ENCODE results near the gene LTF.

LTF gene

DNA sequence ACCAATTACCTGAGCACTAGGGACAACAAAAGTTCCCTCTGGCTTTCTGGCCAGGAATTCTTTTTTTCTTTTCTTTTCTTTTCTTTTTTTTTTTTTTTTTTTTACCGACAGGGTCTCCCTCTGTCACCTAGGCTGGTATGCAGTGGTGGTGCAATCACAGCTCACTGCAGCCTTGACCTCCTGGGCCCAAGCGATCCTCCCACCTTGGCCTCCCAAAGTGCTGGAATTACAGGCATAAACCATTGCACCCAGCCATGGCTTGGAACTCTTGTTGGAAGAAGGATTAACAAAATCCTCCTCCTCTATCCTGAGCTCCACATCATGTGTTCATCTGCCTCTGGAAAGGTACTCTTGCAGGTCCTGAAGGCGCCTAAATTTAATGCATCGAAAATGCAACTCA, 2.9 kb upstream of the LTF start:
- no peak for DNase-seq

DNA sequence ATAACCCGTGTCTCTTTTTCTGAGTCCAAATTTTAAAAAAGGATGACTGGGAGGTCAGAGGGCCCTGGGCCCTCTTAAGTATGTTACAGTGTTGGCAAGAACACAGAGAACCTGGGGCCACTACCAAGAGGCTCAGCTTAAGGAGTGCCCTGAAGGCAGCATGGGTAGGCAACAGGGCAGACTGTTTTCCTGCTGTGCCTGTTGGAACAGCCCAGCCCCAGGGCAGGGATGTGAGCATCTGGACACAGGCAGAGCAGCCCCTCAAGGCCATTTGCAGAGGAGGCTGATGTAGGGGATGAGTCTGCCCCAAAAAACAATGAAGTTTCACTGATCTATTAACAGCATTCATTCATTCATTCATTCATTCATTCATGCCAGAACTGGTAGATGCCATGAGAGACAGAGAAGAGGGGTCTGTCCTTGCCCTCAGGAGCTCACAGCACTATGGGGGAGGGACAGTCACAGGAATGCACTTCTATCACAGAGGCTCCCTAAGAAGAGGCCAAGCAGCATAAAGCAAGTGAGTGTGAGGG, 2.2 kb upstream of the LTF start:
- DNase-seq, result no peak

DNA sequence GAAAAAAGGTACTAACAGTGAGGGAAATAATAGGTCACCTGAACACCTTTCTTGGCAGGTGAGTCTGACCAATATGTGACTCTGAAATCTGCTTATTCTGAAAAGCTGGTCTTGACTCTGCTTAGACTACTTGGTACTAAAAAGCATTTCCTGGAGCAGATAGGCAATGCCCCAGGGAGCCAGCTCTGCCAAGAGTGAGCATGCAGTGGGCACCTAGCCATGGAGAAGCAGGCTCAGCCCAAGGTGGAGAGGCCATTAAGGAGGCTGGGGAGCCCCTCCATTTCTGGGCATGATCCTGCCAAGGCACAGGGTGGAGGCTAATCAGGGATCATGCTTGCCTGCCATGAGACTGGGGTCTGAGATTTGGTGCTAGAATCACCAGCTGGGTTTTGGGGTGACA, 1.6 kb upstream of the LTF start:
- no peak for DNase-seq

DNA sequence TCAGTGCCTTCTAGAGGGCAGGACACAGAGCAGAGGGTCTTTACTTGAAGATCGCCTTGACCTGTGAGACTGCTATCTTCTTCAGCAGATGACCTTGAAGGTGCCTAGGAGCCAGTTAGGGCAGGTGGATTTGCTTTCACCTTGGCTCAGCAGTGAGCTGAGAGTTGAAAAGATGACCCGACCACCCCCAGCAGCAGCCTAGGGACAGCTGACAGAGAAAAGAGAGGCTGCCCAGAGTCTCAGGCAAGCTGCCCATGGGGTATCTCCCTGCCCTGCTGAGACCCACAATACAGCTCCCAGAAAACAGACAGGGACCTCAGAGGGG, 453 bp upstream of the LTF start:
- DNase-seq, result no peak

DNA sequence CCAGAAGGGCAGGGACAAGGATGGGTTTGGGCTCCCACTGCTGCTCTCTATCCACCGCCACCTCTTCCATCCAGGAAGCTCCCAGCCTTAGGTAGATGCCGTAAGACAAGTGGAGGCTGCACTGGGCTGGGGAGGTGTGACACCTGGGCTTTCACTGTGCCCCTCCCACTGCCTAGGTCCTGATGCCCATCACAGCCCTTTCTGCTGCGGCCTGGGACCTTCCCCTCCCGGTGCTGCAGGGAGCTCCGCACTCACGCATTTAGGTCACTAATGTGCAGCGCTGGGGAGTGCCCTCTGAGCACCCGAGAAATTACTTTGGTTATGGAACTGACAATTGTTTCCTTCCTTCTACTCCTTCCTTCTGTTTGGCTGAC, 850 bp downstream of the LTF start:
- no peak for DNase-seq

DNA sequence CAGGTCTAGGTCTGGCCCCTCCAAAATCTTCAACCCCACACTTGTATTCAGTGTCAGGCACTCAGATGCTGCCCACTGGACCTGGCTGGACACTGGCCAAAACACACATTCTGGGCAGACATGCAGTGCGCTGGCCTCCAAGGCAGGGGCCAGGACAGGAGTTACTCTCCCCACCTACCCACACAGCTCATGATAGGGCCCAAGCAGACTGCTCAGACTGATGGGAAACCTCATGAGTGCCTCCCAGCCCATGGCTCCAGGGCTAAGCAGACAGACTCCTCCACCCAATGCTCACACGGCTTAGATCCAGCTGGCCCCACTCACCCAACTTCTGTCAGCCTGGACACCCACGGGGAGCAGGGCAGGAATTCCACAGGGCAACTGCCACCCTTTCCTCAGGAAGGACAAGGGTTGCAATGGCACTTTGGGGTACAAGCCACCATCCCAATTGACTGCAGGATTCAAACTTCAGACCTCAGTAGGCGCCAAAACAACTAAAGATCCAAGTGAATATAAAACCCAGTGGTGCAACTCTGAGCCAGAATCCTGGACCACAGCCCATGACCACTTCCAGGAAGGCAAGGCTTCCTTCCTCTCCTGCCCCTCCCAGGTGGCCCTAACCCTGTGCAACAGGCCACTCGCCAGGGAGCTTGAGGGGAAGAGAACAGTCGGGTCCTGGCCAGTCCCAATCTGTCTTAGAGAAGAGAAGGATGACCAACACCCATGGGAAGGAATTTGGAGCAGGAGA, 1.4 kb downstream of the LTF start:
- no peak for DNase-seq

DNA sequence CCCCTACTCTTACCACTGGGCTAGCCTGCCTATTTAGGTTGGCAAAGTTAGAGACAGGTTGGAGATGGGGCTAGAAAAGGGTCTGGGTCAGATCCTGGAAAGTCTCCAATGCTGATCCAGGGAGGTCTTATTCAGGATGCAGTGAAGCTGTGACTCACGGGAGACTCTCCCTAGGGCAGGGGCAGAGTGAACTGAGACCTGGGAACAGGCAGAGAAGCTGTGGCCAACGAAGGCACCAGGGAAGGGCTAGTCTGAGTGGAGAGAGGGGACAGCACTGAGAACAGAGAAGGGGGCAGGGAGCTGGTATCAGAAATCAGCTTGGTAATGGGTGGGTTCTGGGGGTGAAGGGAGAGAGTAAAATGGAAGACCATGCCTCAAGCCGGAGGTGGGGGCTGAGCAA, 2.2 kb downstream of the LTF start:
- no peak for DNase-seq

DNA sequence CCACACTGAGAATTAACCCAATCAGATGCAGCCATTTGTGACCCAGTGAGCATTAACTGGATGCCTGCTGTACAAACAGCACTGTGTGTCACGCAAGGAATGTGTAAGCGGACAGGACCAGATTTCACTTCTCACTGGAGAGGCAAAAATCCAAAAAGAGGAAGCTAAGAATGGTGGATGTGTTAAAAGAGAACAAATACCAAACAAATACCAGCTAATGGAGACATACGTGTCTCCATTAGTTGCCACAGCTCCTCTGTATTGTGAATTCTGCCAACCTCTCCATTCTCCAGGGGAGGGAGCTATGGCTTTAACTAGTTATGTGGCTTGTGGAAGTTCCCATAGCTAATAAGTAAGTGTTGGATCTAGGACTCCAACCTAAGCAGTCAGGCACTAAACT, 2.6 kb downstream of the LTF start:
- DNase-seq, result peak; percentile 35

DNA sequence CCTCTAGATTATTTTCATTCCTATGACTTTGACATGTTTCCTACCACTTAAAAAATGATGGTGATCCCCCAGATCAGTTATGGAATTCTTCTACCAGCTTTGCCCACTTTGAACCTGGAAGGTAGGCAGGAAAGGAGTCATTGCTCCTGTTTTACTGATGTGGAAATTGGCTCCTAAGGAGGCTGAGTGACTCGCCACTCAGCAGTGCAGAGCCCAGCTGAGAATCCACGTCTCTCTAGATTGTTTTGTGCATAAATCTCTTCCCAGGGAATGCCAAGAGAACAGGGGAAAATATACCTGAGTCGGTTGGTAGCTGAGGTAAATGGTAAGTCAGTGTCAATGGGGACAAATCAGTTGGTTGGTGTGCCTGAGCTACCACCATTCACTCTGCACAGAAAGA, 4.7 kb downstream of the LTF start:
- DNase-seq, result no peak

DNA sequence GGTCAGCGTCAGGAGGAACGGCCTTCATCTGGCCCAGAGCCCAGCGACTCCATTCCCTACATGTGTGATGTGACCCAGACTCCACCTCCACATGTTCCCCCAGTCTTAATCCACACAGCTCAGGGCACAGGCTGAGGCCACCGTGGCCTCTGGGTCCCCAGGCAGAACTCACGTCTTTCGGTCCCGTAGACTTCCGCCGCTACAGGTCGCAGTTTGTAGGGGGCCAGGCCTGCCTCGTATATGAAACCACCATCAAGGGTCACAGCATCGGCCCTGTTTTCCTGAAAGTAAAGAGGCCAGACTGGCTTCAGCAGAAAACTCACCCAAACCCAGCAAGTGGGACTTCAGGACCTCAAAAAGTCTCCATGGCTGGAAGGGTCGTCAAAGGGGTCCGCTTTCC, 8.6 kb downstream of the LTF start:
- no peak for DNase-seq

DNA sequence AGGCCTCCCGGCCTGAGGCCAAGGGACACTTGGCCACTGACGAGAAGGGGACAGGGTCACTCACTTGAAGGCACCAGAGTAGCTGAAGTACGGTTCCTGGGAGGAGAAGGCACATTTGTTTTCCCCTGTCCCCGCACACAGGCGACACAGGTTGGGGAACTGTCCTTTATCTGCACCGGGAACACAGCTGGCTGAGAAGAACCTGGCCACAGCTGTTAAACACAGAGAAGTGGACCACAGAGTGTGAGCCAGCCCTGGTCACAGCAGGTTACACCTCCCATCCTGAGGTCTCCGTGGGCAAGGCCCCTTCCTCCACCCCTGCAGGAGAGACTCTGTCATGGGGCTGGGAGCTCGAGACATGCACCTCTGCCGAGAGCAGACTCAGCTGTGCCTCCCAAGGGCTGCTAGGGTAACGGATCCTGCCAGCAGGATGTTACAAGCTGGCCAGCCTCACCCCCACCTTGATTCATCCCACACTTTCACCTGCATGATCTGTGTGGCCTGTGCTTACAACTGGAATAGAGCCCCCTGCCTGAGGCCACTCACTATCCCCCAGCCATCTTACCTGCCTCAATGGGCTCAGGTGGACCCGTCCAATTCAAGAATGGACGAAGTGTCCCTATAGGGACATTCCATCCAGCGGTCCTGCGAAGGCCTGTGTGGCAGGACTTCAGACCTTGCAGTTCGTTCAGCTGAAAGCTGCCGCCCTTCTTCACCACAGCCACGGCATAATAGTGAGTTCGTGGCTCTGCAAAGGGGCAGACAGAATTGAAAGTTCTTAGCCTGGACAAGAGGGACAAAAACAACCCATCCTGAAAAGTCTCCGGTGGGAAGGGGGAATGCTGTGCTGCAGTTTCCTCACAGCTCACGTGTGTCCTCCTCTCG, 9.2 kb downstream of the LTF start:
- no peak for DNase-seq

DNA sequence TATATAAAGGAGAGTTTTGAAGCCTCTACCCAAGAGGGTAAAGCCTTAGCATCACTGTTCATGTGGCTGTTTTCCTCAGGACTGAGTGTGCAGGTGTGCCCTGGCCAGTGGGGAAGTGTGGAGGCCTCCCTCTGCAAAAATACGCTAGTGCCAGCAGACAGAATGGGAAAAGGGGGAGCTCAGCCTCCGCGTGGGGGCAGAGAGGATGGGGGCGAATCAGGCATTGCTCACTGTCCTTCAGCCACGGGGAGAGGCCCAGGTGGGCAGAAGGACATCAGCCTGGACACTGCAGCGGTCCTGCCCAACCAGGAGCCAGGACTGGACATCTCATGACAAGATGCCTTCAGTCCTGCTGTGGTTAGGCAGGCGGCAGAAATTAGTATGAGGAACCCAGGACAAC, 10.1 kb downstream of the LTF start:
- no peak for DNase-seq

DNA sequence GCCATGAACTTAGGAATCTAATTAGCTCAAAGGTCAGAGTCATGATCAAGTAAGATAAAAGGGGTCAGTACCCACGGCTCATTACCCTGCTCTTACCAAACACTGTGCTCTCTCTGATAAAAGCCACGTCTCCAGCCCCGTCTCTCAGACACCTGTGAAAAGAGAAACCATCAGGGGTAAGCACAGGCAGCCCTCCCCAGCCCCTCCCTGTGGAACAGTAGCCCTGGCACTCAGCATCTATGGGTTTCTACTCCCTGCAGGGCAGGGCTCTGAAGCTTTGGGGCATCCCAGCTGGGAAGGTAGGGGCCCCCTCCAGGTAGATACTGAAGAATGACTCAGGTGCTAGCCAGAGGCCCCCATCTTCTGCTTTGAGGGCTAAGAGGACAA, 10.5 kb downstream of the LTF start:
- no peak for DNase-seq

DNA sequence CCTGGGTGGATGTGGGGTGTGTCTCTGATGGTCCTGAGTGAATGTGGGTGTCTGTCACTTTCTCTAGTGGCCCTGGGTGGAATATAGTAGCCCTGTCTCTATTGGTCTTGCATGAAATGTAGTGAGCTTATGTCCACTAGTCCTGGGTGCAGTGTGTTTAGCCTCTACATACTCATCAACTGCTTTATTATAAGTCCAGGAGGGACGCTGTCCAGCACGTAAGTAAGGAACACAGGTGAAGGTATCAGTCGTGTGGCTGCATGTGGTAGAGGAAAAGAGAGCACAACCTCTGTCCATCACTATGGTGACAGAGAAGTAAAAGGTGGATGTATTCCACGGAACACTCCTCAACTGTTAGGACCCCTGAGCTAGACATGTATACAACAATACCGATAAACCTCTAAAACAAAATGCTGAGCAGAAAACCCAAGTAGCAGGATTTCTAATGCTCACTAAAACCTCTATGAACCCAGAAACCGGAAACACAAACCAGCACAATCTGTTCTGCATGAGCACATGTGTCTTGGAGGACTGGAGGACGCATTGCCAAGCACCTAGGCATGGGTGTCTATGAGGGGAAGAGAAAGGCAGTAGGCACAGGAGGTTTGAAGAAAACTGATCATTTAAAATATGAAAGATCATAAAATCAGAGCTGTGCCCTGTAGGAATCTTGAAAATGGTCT, 11.0 kb downstream of the LTF start:
- no peak for DNase-seq

DNA sequence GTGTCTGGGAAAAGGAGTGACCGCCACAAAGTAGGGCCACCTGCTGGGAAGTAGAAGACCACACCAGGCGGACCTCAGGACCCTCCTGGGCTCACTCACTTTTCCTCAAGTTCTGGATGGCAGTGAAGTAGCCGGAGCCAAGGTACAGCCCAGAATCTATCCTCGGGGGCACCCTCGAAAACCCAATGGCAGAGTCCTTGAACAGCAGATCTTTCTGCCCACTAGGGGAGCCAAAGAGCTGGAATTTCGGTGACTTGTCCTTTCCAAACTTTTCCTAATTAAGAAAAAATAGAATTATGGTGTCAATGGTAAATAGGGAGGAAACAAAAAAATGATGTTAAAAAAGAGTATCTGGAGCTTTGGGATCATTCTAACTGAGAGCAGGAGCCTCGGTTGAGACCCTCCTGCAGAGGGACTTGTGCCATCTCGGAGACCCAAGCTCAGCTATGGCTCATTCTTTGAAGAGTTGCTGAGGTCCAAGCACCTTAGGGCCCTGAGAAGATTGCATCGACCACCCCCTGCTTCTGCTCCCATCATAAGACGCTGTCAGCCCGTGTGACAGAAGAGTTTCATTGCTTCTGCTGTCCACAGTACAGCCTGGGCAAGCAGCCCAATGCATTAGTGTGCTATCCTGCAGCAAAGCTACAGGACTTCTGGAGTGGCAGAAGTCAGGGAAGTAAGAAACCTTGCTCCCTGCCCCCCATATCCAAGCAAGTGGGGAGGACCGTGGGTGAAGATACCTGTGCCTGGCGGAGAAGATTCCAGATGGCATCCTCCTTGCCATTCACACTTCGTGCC, 14.8 kb downstream of the LTF start:
- peak; percentile 35 for DNase-seq

DNA sequence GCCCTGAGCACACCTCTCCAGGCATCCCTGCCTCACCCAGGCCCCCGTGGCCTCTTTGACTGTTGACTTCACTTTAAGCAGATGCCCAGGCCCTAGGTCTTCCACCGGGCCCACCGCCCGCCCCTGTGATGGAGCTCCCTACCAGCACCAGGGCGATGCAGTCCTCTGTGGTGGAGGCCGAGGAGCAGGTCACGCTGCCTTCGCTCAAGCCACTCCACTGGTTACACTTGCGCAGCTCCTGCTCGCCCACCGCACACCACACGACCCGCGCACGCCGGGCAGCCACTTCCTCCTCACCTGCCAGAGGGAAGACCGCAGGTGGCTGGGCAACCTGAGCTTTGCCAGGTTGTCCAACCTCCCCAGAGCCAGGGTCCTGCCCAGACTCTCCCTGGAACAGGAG, 16.0 kb downstream of the LTF start:
- no peak for DNase-seq

DNA sequence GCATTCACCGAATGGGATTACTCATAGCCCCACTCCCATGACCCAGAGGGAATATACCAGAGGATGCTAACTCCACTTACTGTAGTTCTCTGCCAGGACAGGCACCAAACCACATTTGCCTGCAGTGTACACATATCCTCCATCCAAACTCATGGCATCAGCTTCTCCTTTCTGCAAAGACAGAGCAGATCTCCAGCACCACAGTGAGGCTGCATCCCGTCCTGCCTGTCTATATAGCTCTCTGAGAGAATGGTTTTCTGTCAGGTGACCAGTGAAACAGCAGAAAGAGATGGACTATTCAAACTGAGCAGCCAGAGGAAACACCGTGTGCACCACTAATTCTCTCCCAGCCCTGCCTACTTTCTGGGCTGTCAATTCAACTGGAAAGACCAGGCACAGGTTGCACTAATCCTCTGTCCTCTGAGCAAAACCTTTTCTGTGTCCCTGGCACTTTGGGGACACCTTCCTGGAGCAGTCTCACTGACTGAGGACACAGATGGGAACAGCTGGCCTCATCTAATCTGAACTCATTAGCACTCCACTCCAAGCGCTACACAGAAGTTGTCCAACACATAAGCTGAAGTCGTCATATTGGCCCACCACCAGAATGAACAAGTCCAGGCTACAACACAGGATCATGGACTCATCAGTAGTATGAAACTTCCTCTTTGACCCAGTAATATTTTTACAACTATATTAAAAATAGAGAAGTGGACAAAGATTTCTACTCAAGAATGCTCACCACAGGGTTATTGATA, 17.3 kb downstream of the LTF start:
- DNase-seq, result peak; percentile 25

DNA sequence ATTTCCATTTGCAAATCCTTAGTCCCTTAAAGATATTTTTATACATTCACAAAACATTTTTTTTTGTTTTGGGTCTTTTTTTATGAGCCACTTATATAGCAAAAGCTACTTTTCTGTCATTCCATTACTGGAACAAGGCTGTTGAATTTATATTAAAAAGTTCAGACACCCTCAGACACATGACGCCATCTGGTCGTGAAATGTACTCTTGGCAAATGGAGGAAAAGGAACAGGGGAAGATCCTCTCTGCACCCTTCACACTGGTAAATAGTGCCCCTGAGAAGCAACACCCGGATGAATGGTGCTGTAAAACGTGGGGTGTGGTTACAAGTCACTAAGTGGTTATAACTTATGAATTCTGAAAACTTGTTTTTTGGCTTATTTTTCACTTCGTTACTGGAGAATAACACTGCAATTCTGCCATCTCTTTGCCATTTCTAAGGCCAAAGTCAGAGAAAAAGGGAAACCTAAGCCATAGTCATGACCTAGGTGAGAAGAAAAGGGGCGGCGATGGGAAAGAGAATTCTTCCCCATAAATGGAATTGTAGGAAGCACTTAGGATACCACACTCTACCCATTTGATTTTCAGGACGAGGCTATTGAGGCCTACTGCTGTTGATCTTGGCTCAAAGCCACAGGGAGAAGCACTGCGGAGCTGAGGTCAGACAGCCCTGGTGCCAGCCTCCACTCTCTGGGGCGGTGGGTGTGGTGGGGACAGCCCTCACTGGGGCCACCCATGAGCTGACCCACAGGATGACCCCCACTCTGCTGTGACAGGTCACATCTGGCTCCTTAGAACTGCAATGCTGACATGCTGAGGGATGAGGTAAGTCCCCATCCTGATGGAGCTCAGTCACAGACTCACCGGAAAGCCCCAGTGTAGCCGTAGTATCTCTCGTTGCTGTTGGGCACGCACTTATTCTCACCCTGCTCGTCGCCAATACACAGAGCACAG, 21.9 kb downstream of the LTF start:
- no peak for DNase-seq

DNA sequence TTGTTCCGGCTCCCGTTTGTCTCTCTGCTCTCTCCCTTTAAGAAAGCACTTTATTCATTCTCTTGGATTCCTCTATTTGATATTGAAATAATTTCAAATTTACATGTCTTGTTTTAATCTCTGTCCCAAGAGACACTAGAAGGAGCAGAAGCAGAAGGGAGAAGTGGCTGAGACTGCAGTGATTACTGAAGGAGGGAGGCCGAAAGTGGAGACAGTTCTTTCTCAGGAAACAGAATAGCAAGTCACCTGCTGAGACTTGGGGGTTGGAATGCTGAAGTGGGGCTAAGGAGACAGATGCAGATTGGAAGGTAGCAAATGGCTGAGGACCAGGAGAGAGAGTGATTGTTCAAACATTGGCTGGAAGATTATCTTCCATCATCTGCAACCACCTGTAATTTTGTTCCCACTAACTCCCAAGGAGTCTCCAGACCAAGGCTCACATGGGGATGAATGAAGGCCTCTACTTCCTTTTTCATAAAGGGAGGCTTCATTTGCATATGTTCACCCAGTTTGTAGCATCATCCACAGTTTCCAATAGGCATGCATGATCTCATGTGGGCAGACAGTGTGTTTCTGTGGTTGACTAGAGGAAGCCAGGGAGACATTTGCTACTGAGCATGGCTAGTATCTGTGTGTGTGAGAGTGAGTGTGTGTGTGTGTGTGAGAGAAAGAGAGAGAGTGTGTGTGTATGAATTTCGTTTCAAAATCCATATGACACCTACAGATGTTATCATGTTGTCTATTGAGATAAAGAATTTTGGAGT, 24.0 kb downstream of the LTF start:
- peak; percentile 44 for DNase-seq

DNA sequence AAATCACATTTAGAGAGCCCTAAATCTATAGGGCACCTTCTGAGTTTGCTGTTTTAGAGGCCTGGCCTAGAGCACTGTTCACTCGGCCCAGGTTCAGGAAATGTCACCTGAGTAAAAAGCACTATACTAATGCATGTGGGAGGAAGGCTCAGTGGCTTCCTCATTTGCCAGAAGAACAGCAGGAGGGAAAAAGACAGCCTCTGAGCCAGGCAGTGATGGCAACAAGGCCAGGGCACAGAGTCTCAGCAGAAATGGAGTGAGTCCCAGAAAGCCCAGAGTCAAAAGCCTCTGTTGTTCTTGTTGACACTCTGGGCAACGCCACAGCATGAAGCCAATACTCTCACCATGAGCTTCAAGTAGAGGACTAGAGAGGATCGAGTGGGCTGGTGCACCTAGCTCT, 25.9 kb downstream of the LTF start:
- DNase-seq, result no peak

Measured in hematopoietic multipotent progenitor cell treated with erythropoietin and hydrocortisone succinate and interleukin-3 and kit ligand, for 6 days (in vitro differentiated cells).